ENCODE measurements around the gene ATP2A1.
A peak's percentile ranks its signal among the peaks of the same experiment; 100 is the strongest.

- no peak for TF ChIP-seq CTCF (IDR thresholded peaks at IDR 0.05 in 2 of 3, conservative IDR thresholded peaks at IDR 0.05 in 1 of 3; ENCODE audit: borderline replicate concordance in 1 of 3, insufficient read depth in 1 of 3, low read depth in 2 of 3, low read length in 2 of 3)
- TF ChIP-seq MAX (IDR thresholded peaks at IDR 0.05) = peak; percentile 90
- TF ChIP-seq POLR2A (IDR thresholded peaks at IDR 0.05; ENCODE audit: borderline replicate concordance, extremely low read depth, insufficient read depth, insufficient read length) = no peak
- no peak for TF ChIP-seq REST (IDR thresholded peaks at IDR 0.05; ENCODE audit: low read depth)
- TF ChIP-seq EZH2 (IDR thresholded peaks at IDR 0.05) = no peak
- no peak; the same call in 1 of the 2 replicates for TF ChIP-seq CBX3 (IDR thresholded peaks at IDR 0.05; ENCODE audit: low read depth)
- no peak for TF ChIP-seq ATF3 (IDR thresholded peaks at IDR 0.05)
- TF ChIP-seq ZNF274 (IDR thresholded peaks at IDR 0.05; ENCODE audit: low read depth, low read length) = no peak
- peak; percentile 82 for TF ChIP-seq POLR2AphosphoS5 (IDR thresholded peaks at IDR 0.05; ENCODE audit: low read depth, low read length)
- TF ChIP-seq JUND (IDR thresholded peaks at IDR 0.05) = no peak
- no peak for TF ChIP-seq TCF7L2 (IDR thresholded peaks at IDR 0.05; ENCODE audit: borderline replicate concordance, extremely low read depth, insufficient read depth, insufficient read length)
- no peak for TF ChIP-seq YY1 (IDR thresholded peaks at IDR 0.05; ENCODE audit: extremely low read depth, insufficient replicate concordance, low read depth, low read length)
- no peak for TF ChIP-seq ELF1 (IDR thresholded peaks at IDR 0.05; ENCODE audit: borderline replicate concordance, low read depth)
Measured at GRCh38 chr16:28879841-28880588, 1.7 kb downstream of the ATP2A1 start.

Data from HCT116 (cell line).